IMR-90 (cell line): Measurements from ENCODE around the gene KLF13. TPM values are rescaled to one million over a fixed set of nuclear protein-coding genes. Genes with fewer than 3 reads are reported as not detected.

Experiments
- ATAC-seq: fragments of 200-7000 bp; cut with Tn5 transposase; 2 replicates; pipeline ENCODE4 v1.9.1; 2020; ENCODE audit warnings: low read depth, mild to moderate bottlenecking, moderate library complexity
- BruUV-seq: library from RNA; stranded (reverse); fragments of 400-500 nt; replicated peaks from 2 replicates; lab custom pipeline; 2021; lab: Mats Ljungman, UMichigan
- CTCF ChIA-PET: fragments of 300-600 bp; formaldehyde crosslinking; extraction: SDS; loops from one replicate; lab custom pipeline; 2021; ENCODE audit warnings: antibody characterized with exemption; lab: Yijun Ruan, JAX
- POLR2A ChIA-PET: fragments of 300-600 bp; sonication (Branson Sonifier 250); formaldehyde crosslinking; loops from one replicate; lab custom pipeline; 2022; ENCODE audit warnings: antibody characterized with exemption; ENCODE audit not compliant: unreplicated experiment; lab: Charles Lee
- DNase-seq: peaks from one replicate; pipeline ENCODE4 v3.0.0; 2013
- H2AFZ ChIP-seq: replicated peaks from 2 replicates; pipeline ENCODE3; 2013; ENCODE audit warnings: low read length, mild to moderate bottlenecking; ENCODE audit not compliant: poor library complexity
- H2AK5ac ChIP-seq: 2 replicates; pipeline ENCODE4 v1.6.1; 2013; ENCODE audit warnings: low read depth, low read length, inconsistent platforms
- H2AK9ac ChIP-seq: replicated peaks from 2 replicates; pipeline ENCODE3; 2013; ENCODE audit warnings: mild to moderate bottlenecking, low read depth, low read length, moderate library complexity; ENCODE audit not compliant: poor library complexity
- H2BK120ac ChIP-seq: 2 replicates; pipeline ENCODE4 v1.6.1; 2013; ENCODE audit warnings: low read depth, low read length, inconsistent platforms
- H2BK15ac ChIP-seq: 3 replicates; pipeline ENCODE4 v1.6.1; 2013; ENCODE audit warnings: low read depth, low read length, inconsistent platforms
- H2BK20ac ChIP-seq: 2 replicates; pipeline ENCODE4 v1.6.1; 2013; ENCODE audit warnings: low read depth, mild to moderate bottlenecking, inconsistent platforms, low read length, moderate library complexity
- H2BK5ac ChIP-seq: 2 replicates; pipeline ENCODE4 v1.6.1; 2013; ENCODE audit warnings: mild to moderate bottlenecking, low read depth, low read length, inconsistent platforms; ENCODE audit not compliant: poor library complexity, severe bottlenecking
- H3K14ac ChIP-seq: replicated peaks from 2 replicates; pipeline ENCODE4 v1.6.1; 2013; ENCODE audit warnings: low read depth, low read length, inconsistent platforms
- H3K18ac ChIP-seq: 2 replicates; pipeline ENCODE4 v1.6.1; 2013; ENCODE audit warnings: low read depth, low read length, control low read depth
- H3K23ac ChIP-seq: 2 replicates; pipeline ENCODE4 v1.6.1; 2013; ENCODE audit warnings: low read depth, low read length, inconsistent platforms
- H3K27ac ChIP-seq: 2 replicates; pipeline ENCODE4 v1.5.1; 2013; ENCODE audit warnings: mild to moderate bottlenecking, control low read depth, low read length; ENCODE audit not compliant: insufficient read depth
- H3K27me3 ChIP-seq: 2 replicates; pipeline ENCODE4 v1.6.1; 2013; ENCODE audit warnings: low read length; ENCODE audit not compliant: control insufficient read depth, insufficient read depth
- H3K36me3 ChIP-seq: 2 replicates; pipeline ENCODE4 v1.6.1; 2013; ENCODE audit warnings: low read length, mixed read lengths; ENCODE audit not compliant: control insufficient read depth, insufficient read depth
- H3K4ac ChIP-seq: 2 replicates; pipeline ENCODE4 v1.6.1; 2013; ENCODE audit warnings: low read depth, low read length, inconsistent platforms
- H3K4me1 ChIP-seq: 2 replicates; pipeline ENCODE4 v1.6.1; 2013; ENCODE audit warnings: low read length, mixed read lengths; ENCODE audit not compliant: control insufficient read depth, insufficient read depth
- H3K4me2 ChIP-seq: 2 replicates; pipeline ENCODE4 v1.6.1; 2013; ENCODE audit warnings: low read depth, mild to moderate bottlenecking, control low read depth, low read length, moderate library complexity
- H3K4me3 ChIP-seq: 2 replicates; pipeline ENCODE4 v1.5.1; 2013; ENCODE audit warnings: low read depth, mild to moderate bottlenecking, control low read depth, low read length, moderate library complexity; ENCODE audit not compliant: insufficient read depth
- H3K56ac ChIP-seq: 2 replicates; pipeline ENCODE4 v1.6.1; 2013; ENCODE audit warnings: low read length, inconsistent platforms; ENCODE audit not compliant: insufficient read depth; ENCODE audit errors: extremely low read depth
- H3K79me1 ChIP-seq, 2 experiments: 2 replicates each; pipeline ENCODE4 v1.6.1; 2013; ENCODE audit warnings: low read length in 2 of 2, inconsistent platforms in 1 of 2, low read depth in 1 of 2
- H3K9ac ChIP-seq: 2 replicates; pipeline ENCODE4 v1.6.1; 2013; ENCODE audit warnings: low read depth, low read length, control low read depth
- H3K9me1 ChIP-seq: 2 replicates; pipeline ENCODE4 v1.6.1; 2013; ENCODE audit warnings: low read length, inconsistent platforms; ENCODE audit not compliant: insufficient read depth
- H3K9me3 ChIP-seq: 2 replicates; pipeline ENCODE4 v1.6.1; 2013; ENCODE audit warnings: low read length; ENCODE audit not compliant: control insufficient read depth, insufficient read depth
- H4K20me1 ChIP-seq: 2 replicates; pipeline ENCODE4 v1.6.1; 2013; ENCODE audit warnings: low read length, inconsistent platforms; ENCODE audit not compliant: insufficient read depth
- H4K5ac ChIP-seq: 2 replicates; pipeline ENCODE4 v1.6.1; 2013; ENCODE audit warnings: mild to moderate bottlenecking, low read depth, low read length, control low read depth
- H4K8ac ChIP-seq, 2 experiments: 2 replicates each; pipeline ENCODE4 v1.6.1; 2013; ENCODE audit warnings: low read depth in 2 of 2, low read length in 2 of 2, control low read depth in 1 of 2, inconsistent platforms in 1 of 2
- H4K91ac ChIP-seq: 2 replicates; pipeline ENCODE4 v1.6.1; 2013; ENCODE audit warnings: low read depth, low read length, inconsistent platforms; ENCODE audit not compliant: insufficient read depth
- BHLHE40 ChIP-seq: fragments of 150-350 bp; IDR thresholded peaks from 2 replicates; pipeline ENCODE4 v1.6.1; 2016; ENCODE audit warnings: mild to moderate bottlenecking, low read depth, low read length
- ELK1 ChIP-seq: fragments of 150-350 bp; IDR thresholded peaks from 2 replicates; pipeline ENCODE4 v1.6.1; 2016; ENCODE audit warnings: low read depth, mild to moderate bottlenecking, low read length, moderate library complexity, borderline replicate concordance
- FOS ChIP-seq: fragments of 150-350 bp; IDR thresholded peaks from 2 replicates; pipeline ENCODE4 v1.6.1; 2016; ENCODE audit warnings: low read depth, low read length
- MXI1 ChIP-seq: IDR thresholded peaks from 2 replicates; pipeline ENCODE4 v1.6.1; 2012; ENCODE audit warnings: low read depth, mild to moderate bottlenecking, low read length, moderate library complexity, borderline replicate concordance
- WGBS, 2 experiments: methylation state at CpG; one replicate each; pipeline versions ENCODE4 v1.1.5 to v1.1.7; 2013; ENCODE audit warnings: missing lambda C conversion rate in 2 of 2; ENCODE audit not compliant: insufficient read length in 1 of 2; ENCODE audit errors: extremely low coverage in 2 of 2; 5-methylcytosine and 5-hydroxymethylcytosine counted together
- dilution Hi-C: fragments of 300-500 bp; cut with HindIII; formaldehyde crosslinking; loops from one replicate; pipeline ENCODE4 v1.14.3; 2018; ENCODE audit warnings: low sequenced_read_pairs; ENCODE audit not compliant: unreplicated experiment
- in situ Hi-C: fragments of 300-500 bp; cut with MboI; formaldehyde crosslinking; loops from 3 replicates; pipeline ENCODE4 v1.14.3; 2019; ENCODE audit warnings: low sequenced_read_pairs, inconsistent platforms, mixed read lengths
- intact Hi-C: fragments of 100-400 bp; cut with micrococcal nuclease; formaldehyde crosslinking; loops from 2 replicates; pipeline ENCODE4 v1.10.0; 2022
- polyA plus RNA-seq, 3 experiments: library from polyadenylated mRNA; depleted of rRNA; stranded (reverse); fragments of >200 nt; gene quantifications; 2 replicates each; pipeline ENCODE4 v1.2.3, GENCODE V29; 2012; ENCODE audit warnings: low replicate concordance in 1 of 3
- total RNA-seq: library from RNA; depleted of rRNA; stranded (reverse); fragments of >200 nt; gene quantifications from 2 replicates; pipeline ENCODE4 v1.2.3, GENCODE V29; 2012

Gene KLF13
- total and polyA plus RNA-seq, 2 of the 4 experiments (the other 2 are of a cell fraction) = 9.5 to 10.6 TPM

DNA sequence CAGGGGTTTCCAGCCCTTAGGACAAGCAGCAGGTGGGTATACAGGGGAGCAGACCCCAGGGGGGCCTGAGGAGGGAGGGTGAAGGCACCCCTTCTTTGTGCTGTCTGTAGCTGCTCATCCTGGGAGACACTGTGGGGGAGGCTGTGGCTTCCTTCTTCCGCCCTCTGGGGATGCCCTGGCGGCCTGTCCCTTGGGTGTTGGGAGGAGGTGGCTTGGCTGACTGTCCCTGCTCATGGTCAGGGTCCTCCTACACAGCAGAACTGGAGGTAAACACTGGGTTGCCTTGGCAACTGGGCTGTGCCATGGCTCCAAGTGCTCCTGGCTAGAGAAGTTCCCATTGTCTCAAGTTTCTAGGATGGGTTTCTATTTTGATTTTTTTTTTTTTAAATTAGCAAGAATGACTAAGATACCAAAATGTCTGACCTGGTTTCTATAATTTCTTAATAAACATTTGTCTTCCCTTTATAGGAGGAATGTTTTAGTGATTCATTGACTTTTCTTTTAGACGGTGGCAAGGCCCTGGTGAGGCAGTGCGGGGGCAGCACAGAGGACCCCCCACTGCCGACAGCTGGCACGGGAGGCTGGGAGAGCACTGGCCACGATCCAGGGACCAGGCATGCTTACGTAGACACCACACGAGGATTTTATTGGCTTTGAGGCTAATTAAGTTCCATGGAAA, 12.4 kb downstream of the KLF13 start:
- peak overlapping the region; percentile 77 for H2AFZ ChIP-seq
- H3K4ac ChIP-seq = peak overlapping the region; percentile 14
- ChIA-PET CTCF (no interaction called here), POLR2A (no interaction called here)
- peak overlapping the region; percentile 3 for H2BK5ac ChIP-seq
- DNase-seq (peak; percentile 79), ATAC-seq (peak; percentile 84)
- no peaks in the 10 kb centered on the region for H3K27me3 ChIP-seq
- no peak overlapping the region for H3K56ac ChIP-seq
- no peak overlapping the region for H3K18ac ChIP-seq
- no peak overlapping the region for H4K5ac ChIP-seq
- no peak overlapping the region for H3K27ac ChIP-seq
- H3K9me1 ChIP-seq = peaks cover 45% of the 10 kb centered on the region
- H3K4me2 ChIP-seq = peak overlapping the region; percentile 24; the same call in 1 of the 2 replicates
- H3K9ac ChIP-seq = no peak overlapping the region
- intact Hi-C loops (no loop called here), dilution Hi-C loops (no loop called here), in situ Hi-C loops (no loop called here)
- no peak overlapping the region for H3K4me3 ChIP-seq
- peaks cover 44 to 95% of the 10 kb centered on the region in 2 experiments for H3K79me1 ChIP-seq
- no peak overlapping the region for H2BK15ac ChIP-seq
- no peak overlapping the region for H4K91ac ChIP-seq
- H2BK20ac ChIP-seq = no peak overlapping the region
- 50% methylated on average over 1 of the region's 9 CpGs; no CpG with 5 or more reads in 1 of the 2 experiments for WGBS, 2 experiments
- H4K8ac ChIP-seq = peak overlapping the region in 1 of 2 experiments; percentile 50; a peak in 2 of 4 replicates
- H3K14ac ChIP-seq = peak overlapping the region; percentile 39; the same call in 1 of the 2 replicates
- TF ChIP-seq BHLHE40 = peak; percentile 78
- TF ChIP-seq MXI1 = peak; percentile 41; the same call in 1 of the 2 replicates
- 0 out of 2 replicates have a peak, but pooled peaks have one; percentile 14 for TF ChIP-seq FOS
- no peak for TF ChIP-seq ELK1
- H3K23ac ChIP-seq = no peak overlapping the region
- peak overlapping the region; percentile 82 for H2AK9ac ChIP-seq
- no peaks in the 10 kb centered on the region for H3K36me3 ChIP-seq
- H3K9me3 ChIP-seq = no peaks in the 10 kb centered on the region
- peak overlapping the region; percentile 5 for H2AK5ac ChIP-seq
- H2BK120ac ChIP-seq = peak overlapping the region; percentile 20; the same call in 1 of the 2 replicates
- peaks cover 90% of the 10 kb centered on the region for H4K20me1 ChIP-seq
- peaks cover 13% of the 10 kb centered on the region for H3K4me1 ChIP-seq
- BruUV-seq = no TSS peak
